HG02973 (cell line): ENCODE measurements around the gene PAN3.
A peak's percentile ranks its signal among the peaks of the same experiment; 100 is the strongest.

Source experiments
- ATAC-seq: cut with Tn5 transposase; IDR thresholded peaks from one replicate; pipeline ENCODE4 v1.9.1; 2021; ENCODE audit warnings: moderate library complexity; ENCODE audit not compliant: unreplicated experiment

PAN3 gene

GRCh38 chr13:28204690-28205443 lies 66.5 kb downstream of the PAN3 start:
- ATAC-seq = peak; percentile 65

DNA sequence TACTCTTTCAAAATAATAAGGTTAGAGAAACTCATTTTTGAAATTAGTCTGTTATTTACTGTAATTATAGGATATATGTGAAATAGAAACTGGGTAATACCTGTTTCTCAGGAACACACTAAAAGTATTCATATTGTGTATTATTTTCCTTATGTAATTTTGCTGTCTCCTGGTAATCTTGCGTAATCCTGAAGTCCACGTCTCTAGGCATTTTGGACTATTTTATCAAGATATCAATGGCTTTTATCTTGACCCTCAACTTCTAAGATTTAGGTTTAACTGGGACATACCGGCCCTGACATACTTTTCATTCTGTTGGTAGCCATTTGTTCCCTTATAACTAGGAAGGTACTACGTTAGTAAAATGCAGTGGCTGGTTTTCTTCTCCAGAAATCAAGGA lies 80.3 kb downstream of the PAN3 start:
- no peak for ATAC-seq

DNA sequence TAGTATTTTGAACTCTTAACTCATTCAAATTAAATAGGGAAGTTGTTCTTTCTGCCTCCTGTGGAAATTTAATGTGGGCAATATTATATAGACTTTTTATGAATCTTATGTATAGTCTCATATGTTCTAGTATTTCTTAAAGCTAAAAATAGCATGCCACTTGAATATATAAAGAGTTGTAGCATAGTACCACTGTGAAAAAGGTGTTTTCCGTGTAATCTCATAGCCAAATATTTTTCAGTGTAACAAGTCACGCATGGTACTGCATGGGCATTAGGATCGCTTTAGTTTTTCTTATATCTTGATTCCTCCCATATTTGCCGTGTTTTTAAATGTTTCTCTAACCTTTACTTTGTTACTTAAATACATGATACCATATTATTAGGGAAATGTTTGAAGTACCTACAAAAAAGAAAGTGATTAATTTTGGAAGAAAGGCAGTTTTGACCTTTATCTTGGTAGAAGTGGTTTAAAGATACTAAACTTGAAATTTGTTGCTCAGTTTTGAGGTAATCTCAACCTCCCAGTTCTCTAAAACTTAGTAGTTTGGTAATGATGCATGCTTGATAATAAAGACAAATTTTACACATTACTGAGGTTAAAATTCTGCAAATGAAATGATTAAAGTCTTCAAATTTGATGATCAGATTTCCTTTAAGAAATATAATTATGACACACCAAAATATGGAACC lies 81.2 kb downstream of the PAN3 start:
- ATAC-seq = no peak

- ATAC-seq = no peak
Measured at GRCh38 chr13:28220166-28220565, 81.8 kb downstream of the PAN3 start.

- ATAC-seq = no peak
Measured at GRCh38 chr13:28229522-28230411, 91.4 kb downstream of the PAN3 start.

DNA sequence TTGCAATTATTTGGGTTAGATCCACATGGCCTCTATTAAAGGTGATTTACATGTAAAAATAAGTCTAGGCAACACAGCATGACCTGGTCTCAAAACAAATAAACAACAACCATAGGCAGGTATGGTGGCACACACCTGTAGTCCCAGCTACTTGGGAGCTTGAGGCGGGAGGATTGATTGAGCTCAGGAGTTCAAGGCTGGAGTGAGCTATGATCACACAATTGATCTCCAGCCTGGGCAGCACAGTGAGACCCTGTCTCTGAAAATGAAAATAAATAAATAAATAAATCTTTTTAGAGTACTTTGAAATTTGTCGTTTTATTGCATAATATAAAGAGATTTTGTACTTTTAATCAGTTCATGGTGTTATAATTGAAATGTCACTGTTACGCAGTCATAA lies 93.3 kb downstream of the PAN3 start:
- ATAC-seq = no peak

- ATAC-seq = no peak
Measured at GRCh38 chr13:28237944-28238343, 99.6 kb downstream of the PAN3 start.

DNA sequence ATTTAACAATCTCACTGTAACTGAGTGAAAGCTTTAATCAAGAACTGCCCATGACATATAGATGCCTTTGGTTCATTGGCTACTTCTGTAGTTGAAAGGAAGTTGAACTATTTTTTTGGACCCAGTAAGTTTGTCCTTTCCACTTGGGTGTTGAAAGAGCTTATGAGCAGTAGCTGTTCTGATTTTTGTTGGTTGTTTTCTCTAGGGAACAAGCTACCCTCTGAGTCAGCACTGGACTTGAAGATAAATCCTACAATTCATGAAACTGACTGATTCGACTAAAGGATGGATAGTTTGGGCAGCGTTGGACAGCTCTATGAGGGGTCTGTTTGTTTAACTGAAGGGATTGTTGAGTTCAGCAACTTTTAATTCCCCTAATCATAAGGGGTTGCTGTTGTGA lies 101.0 kb downstream of the PAN3 start:
- no peak for ATAC-seq

GRCh38 chr13:28245465-28245864 lies 107.1 kb downstream of the PAN3 start:
- no peak for ATAC-seq

- no peak for ATAC-seq
Measured at GRCh38 chr13:28246891-28247290, 108.5 kb downstream of the PAN3 start.

DNA sequence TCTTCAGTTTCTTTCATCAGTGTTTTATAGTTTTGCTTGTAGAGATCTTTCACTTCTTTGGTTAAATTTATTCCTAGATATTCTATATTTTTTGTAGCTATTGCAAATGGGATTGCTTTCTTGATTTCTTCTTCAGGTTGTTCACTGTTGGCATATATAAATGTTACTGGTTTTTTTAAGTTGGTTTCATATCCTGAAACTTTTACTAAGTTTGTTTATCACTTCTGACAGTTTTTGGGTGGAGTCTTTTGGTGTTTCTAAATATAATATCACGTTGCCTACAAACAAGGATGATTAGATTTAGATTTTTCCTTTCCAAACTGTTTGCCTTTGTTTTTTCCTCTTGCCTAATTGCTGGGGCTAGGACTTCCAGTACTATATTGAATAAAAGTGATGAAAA lies 109.7 kb downstream of the PAN3 start:
- no peak for ATAC-seq

DNA sequence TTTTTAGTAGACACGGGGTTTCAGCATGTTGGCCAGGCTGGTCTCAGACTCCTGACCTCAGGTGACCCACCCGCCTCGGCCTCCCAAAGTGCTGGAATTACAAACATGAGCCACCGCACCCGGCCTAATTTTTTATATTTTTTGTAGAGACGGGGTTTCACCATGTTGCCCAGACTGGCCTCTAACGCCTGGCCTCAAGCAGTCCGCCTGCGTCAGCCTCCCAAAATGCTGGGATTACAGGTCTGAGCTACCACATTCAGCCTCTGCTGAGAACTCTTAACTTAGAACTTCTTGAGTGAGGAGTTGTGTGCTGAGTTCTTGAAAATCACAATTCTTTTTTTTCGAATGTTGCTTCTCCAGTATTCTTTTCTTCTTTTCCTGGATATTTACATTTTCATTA lies 112.2 kb downstream of the PAN3 start:
- no peak for ATAC-seq

- ATAC-seq = no peak
Measured at GRCh38 chr13:28251466-28251865, 113.1 kb downstream of the PAN3 start.

GRCh38 chr13:28252547-28252946 lies 114.2 kb downstream of the PAN3 start:
- no peak for ATAC-seq

DNA sequence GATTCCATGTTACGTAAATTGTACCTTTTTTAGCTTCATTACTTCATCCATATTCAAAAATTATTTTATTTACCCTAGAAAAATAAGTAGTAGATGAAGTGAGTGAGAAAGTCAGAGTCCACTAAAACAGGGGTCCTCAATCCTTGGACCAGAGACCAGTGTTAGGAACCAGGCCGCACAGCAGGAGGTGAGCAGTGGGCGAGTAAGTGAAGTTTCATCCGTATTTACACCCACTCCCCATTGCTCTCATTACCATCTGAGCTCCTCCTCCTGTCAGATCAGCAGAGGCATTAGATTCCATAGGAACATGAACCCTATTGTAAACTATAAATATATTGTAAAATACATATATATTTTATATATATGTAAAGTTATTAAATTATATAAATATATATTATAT lies 119.0 kb downstream of the PAN3 start:
- no peak for ATAC-seq

GRCh38 chr13:28258417-28258816 lies 120.1 kb downstream of the PAN3 start:
- ATAC-seq = no peak

GRCh38 chr13:28267497-28267896 lies 129.2 kb downstream of the PAN3 start:
- ATAC-seq = no peak

DNA sequence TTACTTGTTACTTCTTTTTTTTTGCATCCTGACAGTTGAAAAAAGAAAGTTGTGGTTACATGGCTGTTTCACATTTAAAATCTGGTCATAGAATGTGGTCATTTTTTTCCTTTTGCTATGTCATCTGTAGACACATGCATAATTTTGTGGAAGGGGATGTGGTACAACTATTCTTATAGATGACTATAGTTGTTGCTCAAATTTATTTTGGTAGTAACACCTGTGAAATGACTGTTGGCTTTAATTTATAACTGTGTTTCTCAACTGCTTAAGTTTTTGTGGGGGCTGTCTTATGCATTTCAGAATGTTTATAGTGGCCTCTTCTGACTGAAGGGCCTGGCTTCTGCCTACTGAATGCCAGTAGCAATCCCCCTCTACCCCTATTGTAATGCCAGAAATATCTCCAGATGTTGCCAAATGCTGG lies 130.5 kb downstream of the PAN3 start:
- ATAC-seq = peak; percentile 95

DNA sequence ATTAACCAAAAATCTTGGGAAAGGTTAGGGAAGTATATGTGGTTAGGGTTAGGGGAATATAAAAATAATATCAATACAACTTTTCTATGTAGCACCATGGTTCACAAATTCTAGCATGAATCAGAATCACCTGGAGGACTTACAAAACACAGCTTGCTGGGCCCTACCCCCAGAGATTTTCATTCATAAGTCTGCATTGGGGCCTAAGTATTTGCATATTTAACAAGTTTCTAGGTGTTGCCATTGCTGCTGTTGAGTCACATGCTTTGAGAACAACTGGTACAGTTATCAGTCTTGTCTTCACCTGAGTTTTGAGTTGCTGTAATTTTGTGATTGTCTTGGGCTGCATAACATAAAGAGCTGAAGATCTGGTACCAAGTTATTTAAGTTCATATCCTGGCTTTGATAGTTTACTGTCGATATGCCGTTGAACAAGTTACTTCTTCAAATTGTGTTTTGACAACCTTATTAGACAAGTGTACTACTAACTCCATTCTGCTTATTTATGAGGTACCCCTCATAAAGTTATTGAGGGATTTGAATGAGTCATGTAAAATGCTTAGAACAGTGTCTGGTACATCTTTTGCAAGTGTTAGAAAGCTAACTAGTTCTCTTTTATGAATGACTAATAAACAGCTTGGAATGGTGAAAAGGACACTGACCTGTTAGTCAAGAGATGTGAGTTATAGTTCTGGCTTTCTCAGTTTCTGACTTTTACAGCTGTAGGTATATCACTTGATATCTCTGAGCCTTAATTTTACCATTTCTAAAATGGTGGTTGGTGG lies 132.9 kb downstream of the PAN3 start:
- no peak for ATAC-seq

GRCh38 chr13:28273919-28274318 lies 135.6 kb downstream of the PAN3 start:
- no peak for ATAC-seq

- ATAC-seq = no peak
Measured at GRCh38 chr13:28282451-28282850, 144.1 kb downstream of the PAN3 start.
